Lung (tissue), 12 donors: ENCODE results near the gene SHOC2. TPM values are rescaled to one million over a fixed set of nuclear protein-coding genes. Genes with fewer than 3 reads are reported as not detected.

ENCODE experiments used
- ATAC-seq: fragments of 200-7000 bp; cut with Tn5 transposase; one replicate; pipeline ENCODE4 v1.9.1; 2020; ENCODE audit warnings: moderate number of reproducible peaks; ENCODE audit not compliant: insufficient read depth, low FRiP score
- DNase-seq, 3 donors: peaks; one replicate each; pipeline ENCODE4 v3.0.0-alpha.2; 2013 to 2017
- H3K27ac ChIP-seq, 2 donors: one replicate each; pipeline ENCODE4 v1.5.1; 2013; ENCODE audit warnings: mild to moderate bottlenecking in 2 of 2, moderate library complexity in 2 of 2, control low read depth in 1 of 2, inconsistent platforms in 1 of 2, low read depth in 1 of 2, low read length in 1 of 2
- H3K27me3 ChIP-seq, 3 donors: one replicate each; pipeline ENCODE4 v1.5.1; 2013; ENCODE audit warnings: low read length in 2 of 3; ENCODE audit not compliant: control insufficient read depth in 3 of 3, insufficient read depth in 3 of 3
- H3K36me3 ChIP-seq, 4 donors: one replicate each; pipeline ENCODE4 v1.5.1; 2013; ENCODE audit warnings: low read length in 4 of 4, mild to moderate bottlenecking in 1 of 4, moderate library complexity in 1 of 4; ENCODE audit not compliant: control insufficient read depth in 4 of 4, insufficient read depth in 4 of 4
- H3K4me1 ChIP-seq, 5 donors: one replicate each; pipeline ENCODE4 v1.5.1; 2013; ENCODE audit warnings: low read length in 5 of 5, mild to moderate bottlenecking in 2 of 5, moderate library complexity in 1 of 5; ENCODE audit not compliant: control insufficient read depth in 5 of 5, insufficient read depth in 5 of 5
- H3K4me3 ChIP-seq: one replicate; pipeline ENCODE4 v1.5.1; 2013; ENCODE audit warnings: mild to moderate bottlenecking, control low read depth, moderate library complexity
- H3K9ac ChIP-seq, 2 donors: one replicate each; pipeline ENCODE4 v1.5.1; 2013; ENCODE audit warnings: low read length in 2 of 2, control low read depth in 1 of 2; ENCODE audit not compliant: insufficient read depth in 1 of 2
- H3K9me3 ChIP-seq, 4 donors: one replicate each; pipeline ENCODE4 v1.5.1; 2013; ENCODE audit warnings: low read length in 3 of 4, mild to moderate bottlenecking in 1 of 4, moderate library complexity in 1 of 4; ENCODE audit not compliant: control insufficient read depth in 4 of 4, insufficient read depth in 3 of 4
- CTCF ChIP-seq: IDR thresholded peaks from 2 replicates; pipeline ENCODE4 v1.5.1; 2012; ENCODE audit warnings: mild to moderate bottlenecking; ENCODE audit errors: control extremely low read depth, extremely low read depth
- WGBS, 2 donors: extraction: QIAGEN DNeasy Blood & Tissue Kit; methylation state at CpG; one replicate each; pipeline ENCODE4 v1.1.7; 2013; 5-methylcytosine and 5-hydroxymethylcytosine counted together
- polyA plus RNA-seq, 2 donors: library from polyadenylated mRNA; stranded (reverse); fragments of 200-250 nt; gene quantifications; one replicate each; pipeline ENCODE4 v1.2.1, GENCODE V29; 2013
- total RNA-seq, 2 donors: library from RNA; depleted of rRNA in 1 of 2; stranded (reverse); fragments of >200 nt in 1 of 2; gene quantifications; one replicate each; pipeline ENCODE4 v1.2.1, GENCODE V29; 2014 to 2021
- donor health status: control.
- donor health status: control.
- donor health status: Bipolar disorder and iron deficiency.
- donor health status: healthy.
- donor health status: DM: yes; HTN: yes; CAD: no.

The SHOC2 gene
- total and polyA plus RNA-seq, 4 donors: 17.3 to 74.9 (median 35.3) TPM

- H3K4me1 ChIP-seq: peaks cover 0 to 38% (median 7%) of the 10 kb centered on the region in 5 donors
- H3K27me3 ChIP-seq: no peaks in the 10 kb centered on the region
- no peak for TF ChIP-seq CTCF
- peak overlapping the region; percentile 89 to 95 for H3K27ac ChIP-seq
- ATAC-seq (peak; percentile 70), DNase-seq (peak; percentile 94 to 96 (median 95))
- peak overlapping the region; percentile 67 for H3K4me3 ChIP-seq
- peak overlapping the region; percentile 20 to 97 for H3K9ac ChIP-seq
- H3K9me3 ChIP-seq: no peaks in the 10 kb centered on the region
- H3K36me3 ChIP-seq: peaks cover 0 to 7% (median 2%) of the 10 kb centered on the region in 4 donors
- WGBS, 2 donors: 0 to 1% methylated on average over 53 to 70 of the region's 70 CpGs
These were observed 47.0 kb upstream of the SHOC2 start for GRCh38 chr10:110872145-110872983.

GRCh38 chr10:110872984-110873923 is 46.1 kb upstream of the SHOC2 start:
- no peak for TF ChIP-seq CTCF
- Histone ChIP-seq H3K9ac (peak overlapping the region; percentile 20 to 97), H3K4me3 (peak overlapping the region; percentile 67), H3K4me1 (peaks cover 0 to 38% (median 7%) of the 10 kb centered on the region in 5 donors), H3K27ac (peak overlapping the region in 1 of 2 donors; percentile 89), H3K27me3 (no peaks in the 10 kb centered on the region), H3K36me3 (peaks cover 0 to 15% (median 2%) of the 10 kb centered on the region in 4 donors), H3K9me3 (no peaks in the 10 kb centered on the region)
- 5% methylated on average over 16 of the region's 16 CpGs for WGBS, 2 donors
- ATAC-seq (no peak), DNase-seq (peak in 2 of 3 donors; percentile 53 to 74)

GRCh38 chr10:110873951-110874350 is 45.5 kb upstream of the SHOC2 start:
- H3K36me3 ChIP-seq: peaks cover 0 to 22% (median 2%) of the 10 kb centered on the region in 4 donors
- no peak for ATAC-seq
- no peak overlapping the region for H3K27ac ChIP-seq
- TF ChIP-seq CTCF: no peak
- H3K4me1 ChIP-seq: peaks cover 0 to 38% (median 7%) of the 10 kb centered on the region in 5 donors
- WGBS, 2 donors: 47 to 70% methylated on average over 2 of the region's 2 CpGs
- no peaks in the 10 kb centered on the region for H3K9me3 ChIP-seq
- no peaks in the 10 kb centered on the region for H3K27me3 ChIP-seq
- peak in 1 of 3 donors; percentile 46 for DNase-seq
- H3K4me3 ChIP-seq: no peak overlapping the region
- peak overlapping the region in 1 of 2 donors; percentile 97 for H3K9ac ChIP-seq
